Activated CD4-positive, CD25-positive, alpha-beta regulatory T cell treated with anti-CD3 and anti-CD28 coated beads, Interleukin-2, amount 50 U/mL, for 24 hours (primary cell): ENCODE results near the gene SIK2.

Experiments used
- ATAC-seq, 2 donors: fragments of 150-1000 bp; cut with Tn5 transposase; one replicate each; pipeline ENCODE4 v1.10.0; 2021; ENCODE audit warnings: mild to moderate bottlenecking in 1 of 2, moderate library complexity in 1 of 2

SIK2 gene

GRCh38 chr11:111660822-111661221 lies 58.6 kb downstream of the SIK2 start:
- ATAC-seq: no peak

GRCh38 chr11:111663820-111664219 lies 61.6 kb downstream of the SIK2 start:
- no peak for ATAC-seq

- ATAC-seq: no peak
Measured at GRCh38 chr11:111665777-111666176, 63.5 kb downstream of the SIK2 start.

GRCh38 chr11:111668980-111669379 lies 66.7 kb downstream of the SIK2 start:
- no peak for ATAC-seq

- no peak for ATAC-seq
Measured at GRCh38 chr11:111671383-111671782, 69.1 kb downstream of the SIK2 start.

GRCh38 chr11:111672949-111673348 lies 70.7 kb downstream of the SIK2 start:
- ATAC-seq: no peak

- no peak for ATAC-seq
Measured at GRCh38 chr11:111674941-111675340, 72.7 kb downstream of the SIK2 start.

- no peak for ATAC-seq
Measured at GRCh38 chr11:111675891-111676290, 73.6 kb downstream of the SIK2 start.

- no peak for ATAC-seq
Measured at GRCh38 chr11:111676878-111677585, 74.8 kb downstream of the SIK2 start.

GRCh38 chr11:111680486-111681175 lies 78.4 kb downstream of the SIK2 start:
- no peak for ATAC-seq

GRCh38 chr11:111683806-111684205 lies 81.6 kb downstream of the SIK2 start:
- no peak for ATAC-seq

GRCh38 chr11:111684251-111684650 lies 82.0 kb downstream of the SIK2 start:
- no peak for ATAC-seq

GRCh38 chr11:111688013-111688412 lies 85.8 kb downstream of the SIK2 start:
- ATAC-seq: no peak

- ATAC-seq: no peak
Measured at GRCh38 chr11:111691176-111691575, 88.9 kb downstream of the SIK2 start.

- no peak for ATAC-seq
Measured at GRCh38 chr11:111691741-111692140, 89.5 kb downstream of the SIK2 start.

- no peak for ATAC-seq
Measured at GRCh38 chr11:111693224-111693937, 91.1 kb downstream of the SIK2 start.

- ATAC-seq: no peak
Measured at GRCh38 chr11:111694851-111695250, 92.6 kb downstream of the SIK2 start.

- no peak for ATAC-seq
Measured at GRCh38 chr11:111696556-111696955, 94.3 kb downstream of the SIK2 start.

- ATAC-seq: no peak
Measured at GRCh38 chr11:111697933-111698371, 95.7 kb downstream of the SIK2 start.

- ATAC-seq: peak; percentile 68 to 78
Measured at GRCh38 chr11:111698852-111699559, 96.8 kb downstream of the SIK2 start.

- no peak for ATAC-seq
Measured at GRCh38 chr11:111699579-111700156, 97.4 kb downstream of the SIK2 start.

GRCh38 chr11:111700162-111700561 lies 97.9 kb downstream of the SIK2 start:
- peak in 1 of 2 donors; percentile 18 for ATAC-seq

- no peak for ATAC-seq
Measured at GRCh38 chr11:111702623-111703022, 100.4 kb downstream of the SIK2 start.
